Duodenal mucosa (tissue), 2 donors: Measurements from ENCODE around the gene RBM47.
"Not testable (repeated sequence)": the region's sequence is repeated elsewhere in the genome, so short reads cannot be mapped to it uniquely, and the experiment has no call there.

Source experiments
- H3K27ac ChIP-seq: one replicate; pipeline ENCODE4 v1.7.0; 2013; ENCODE audit warnings: low read depth, low read length
- H3K27me3 ChIP-seq, 2 donors: one replicate each; pipeline ENCODE4 v1.7.0; 2013; ENCODE audit warnings: low read length in 2 of 2, control low read depth in 1 of 2; ENCODE audit not compliant: insufficient read depth in 2 of 2, control insufficient read depth in 1 of 2
- H3K36me3 ChIP-seq, 2 donors: one replicate each; pipeline ENCODE4 v1.7.0; 2013; ENCODE audit warnings: low read length in 2 of 2, control low read depth in 1 of 2; ENCODE audit not compliant: insufficient read depth in 2 of 2, control insufficient read depth in 1 of 2
- H3K4me1 ChIP-seq, 2 donors: one replicate each; pipeline ENCODE4 v1.7.0; 2013; ENCODE audit warnings: low read length in 2 of 2, control low read depth in 1 of 2; ENCODE audit not compliant: insufficient read depth in 2 of 2, control insufficient read depth in 1 of 2
- H3K4me3 ChIP-seq, 2 donors: one replicate each; pipeline ENCODE4 v1.7.0; 2013; ENCODE audit warnings: low read length in 2 of 2, low read depth in 1 of 2
- H3K9ac ChIP-seq, 2 donors: one replicate each; pipeline ENCODE4 v1.7.0; 2013; ENCODE audit warnings: low read length in 2 of 2, low read depth in 1 of 2
- H3K9me3 ChIP-seq, 2 donors: one replicate each; pipeline ENCODE4 v1.7.0; 2013; ENCODE audit warnings: low read length in 2 of 2, control low read depth in 1 of 2; ENCODE audit not compliant: control insufficient read depth in 1 of 2

The RBM47 gene

DNA sequence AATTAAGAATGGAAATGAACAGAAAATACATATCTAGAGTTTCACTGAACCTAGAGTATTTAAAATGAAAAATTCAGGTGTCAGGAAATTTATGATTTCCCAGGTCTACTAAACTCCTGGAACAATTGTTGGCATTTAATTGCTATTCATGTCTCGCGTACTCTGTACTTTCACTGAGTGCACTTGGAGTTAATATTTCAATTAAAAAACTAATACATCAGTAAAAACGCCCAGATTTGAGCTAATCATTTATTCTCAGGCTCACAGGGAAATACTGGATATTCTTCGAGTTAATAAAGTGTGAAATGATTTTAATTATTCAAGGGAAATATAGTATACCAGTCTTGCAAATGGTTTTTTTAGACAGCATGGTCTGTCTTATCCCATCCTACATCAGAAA lies 168.6 kb downstream of the RBM47 start:
- H3K4me3 ChIP-seq: no peak overlapping the region
- H3K9me3 ChIP-seq: no peaks in the 10 kb centered on the region

DNA sequence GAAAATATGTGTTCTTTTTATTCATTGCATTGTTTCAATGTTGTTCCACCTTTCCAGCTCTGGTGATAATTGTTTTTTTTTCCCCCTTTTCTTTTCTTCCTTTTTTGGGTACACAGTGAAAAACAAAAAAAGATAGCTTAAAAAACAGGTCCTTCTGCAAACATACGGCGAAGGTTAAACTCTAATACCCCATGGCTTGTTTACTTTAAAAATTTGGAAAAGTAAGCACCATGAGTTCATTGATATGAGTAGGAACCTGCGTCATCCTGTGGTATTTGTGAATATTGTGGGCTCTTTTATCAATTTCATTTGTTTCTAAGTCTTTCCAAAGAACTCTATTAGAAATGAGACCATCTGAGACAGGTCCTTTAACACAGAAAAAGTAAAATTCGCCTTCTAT lies 171.0 kb downstream of the RBM47 start:
- H3K36me3 ChIP-seq: peaks cover 12 to 14% of the 10 kb centered on the region in 2 donors
- peaks cover 25 to 60% of the 10 kb centered on the region in 2 donors for H3K4me1 ChIP-seq
- H3K27ac ChIP-seq: no peak overlapping the region
- no peaks in the 10 kb centered on the region for H3K9me3 ChIP-seq
- H3K4me3 ChIP-seq: no peak overlapping the region
- H3K9ac ChIP-seq: no peak overlapping the region
- no peaks in the 10 kb centered on the region for H3K27me3 ChIP-seq

More for the DNA sequence above, 168.6 kb downstream of the RBM47 start:
- Histone ChIP-seq H3K27me3 (no peaks in the 10 kb centered on the region), H3K9ac (no peak overlapping the region), H3K4me1 (peaks cover 13 to 49% of the 10 kb centered on the region in 2 donors), H3K36me3 (peaks cover 14 to 16% of the 10 kb centered on the region in 2 donors), H3K27ac (no peak overlapping the region)

DNA sequence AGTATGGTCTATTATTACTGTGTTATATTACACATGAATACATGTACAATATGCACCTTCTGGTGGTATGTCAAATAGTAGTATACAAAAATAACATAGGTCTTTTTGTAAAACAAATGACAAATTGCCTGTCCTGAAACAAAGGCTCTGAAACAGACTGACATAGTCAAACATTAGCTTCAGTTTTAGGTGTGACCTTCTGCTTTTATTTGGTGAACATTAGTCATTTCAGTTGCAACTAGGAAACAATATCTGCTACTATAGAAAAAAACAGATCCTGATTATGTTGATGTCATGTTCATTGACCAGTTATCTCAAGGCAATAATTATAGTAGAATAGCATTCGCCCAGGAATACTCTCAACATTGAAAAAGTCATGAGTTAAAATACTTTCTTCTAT lies 171.6 kb downstream of the RBM47 start:
- Histone ChIP-seq H3K9ac (no peak overlapping the region), H3K4me3 (no peak overlapping the region), H3K27me3 (no peaks in the 10 kb centered on the region), H3K9me3 (no peaks in the 10 kb centered on the region), H3K36me3 (peaks cover 6 to 10% of the 10 kb centered on the region in 2 donors), H3K27ac (no peak overlapping the region), H3K4me1 (peaks cover 28 to 60% of the 10 kb centered on the region in 2 donors)

DNA sequence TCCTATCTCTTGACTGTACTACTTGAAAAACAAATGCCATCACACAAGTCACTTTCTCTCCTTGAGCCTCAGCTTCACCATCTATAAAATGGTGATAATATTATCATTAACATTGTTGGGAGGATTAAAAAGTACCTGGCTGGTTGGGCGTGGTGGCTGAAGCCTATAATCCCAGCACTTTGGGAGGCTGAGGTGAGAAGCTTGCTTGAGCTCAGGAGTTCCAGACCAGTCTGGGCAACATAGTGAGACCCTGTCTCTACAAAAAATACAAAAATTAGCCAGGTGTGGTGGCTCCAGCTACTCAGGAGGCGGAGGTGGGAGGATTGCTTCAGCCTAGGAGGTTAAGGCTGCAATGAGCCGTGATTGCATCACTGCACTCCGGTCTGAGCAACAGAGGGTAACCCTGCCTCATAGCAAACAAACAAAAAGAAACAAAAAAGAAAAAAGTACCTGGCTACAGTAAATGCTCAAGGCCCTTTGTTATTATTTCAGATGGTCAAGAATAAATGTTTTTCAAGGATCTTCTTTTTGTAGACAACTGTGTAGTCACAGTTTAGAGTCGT lies 174.2 kb downstream of the RBM47 start:
- no peaks in the 10 kb centered on the region for H3K9me3 ChIP-seq
- H3K27me3 ChIP-seq: no peaks in the 10 kb centered on the region
- no peak overlapping the region for H3K9ac ChIP-seq
- peaks cover 20 to 50% of the 10 kb centered on the region in 2 donors for H3K4me1 ChIP-seq
- peaks cover 7 to 8% of the 10 kb centered on the region in 2 donors for H3K36me3 ChIP-seq
- H3K4me3 ChIP-seq: no peak overlapping the region
- no peak overlapping the region for H3K27ac ChIP-seq

DNA sequence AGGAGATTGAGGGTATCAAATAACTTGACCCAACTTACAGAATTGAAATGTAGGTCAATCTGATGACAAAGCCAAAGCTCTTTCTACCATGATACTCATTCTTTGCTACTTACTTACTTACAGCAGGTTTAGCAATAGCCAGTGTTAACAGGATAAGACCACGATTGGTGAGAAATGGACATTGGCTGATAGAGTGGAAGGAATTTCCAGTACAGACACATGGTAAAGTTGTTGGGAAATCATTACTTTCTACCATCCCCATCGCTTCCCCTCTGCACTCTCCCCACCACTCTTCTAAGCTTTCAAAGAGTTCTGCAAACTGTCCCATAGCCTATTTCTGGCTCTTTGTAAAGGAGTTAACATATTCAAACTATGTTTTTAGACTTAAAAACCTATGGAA lies 174.8 kb downstream of the RBM47 start:
- H3K4me1 ChIP-seq: peaks cover 25 to 47% of the 10 kb centered on the region in 2 donors
- no peak overlapping the region for H3K27ac ChIP-seq
- H3K27me3 ChIP-seq: no peaks in the 10 kb centered on the region
- no peaks in the 10 kb centered on the region for H3K9me3 ChIP-seq
- H3K9ac ChIP-seq: no peak overlapping the region
- H3K4me3 ChIP-seq: no peak overlapping the region
- H3K36me3 ChIP-seq: peaks cover 7 to 11% of the 10 kb centered on the region in 2 donors

DNA sequence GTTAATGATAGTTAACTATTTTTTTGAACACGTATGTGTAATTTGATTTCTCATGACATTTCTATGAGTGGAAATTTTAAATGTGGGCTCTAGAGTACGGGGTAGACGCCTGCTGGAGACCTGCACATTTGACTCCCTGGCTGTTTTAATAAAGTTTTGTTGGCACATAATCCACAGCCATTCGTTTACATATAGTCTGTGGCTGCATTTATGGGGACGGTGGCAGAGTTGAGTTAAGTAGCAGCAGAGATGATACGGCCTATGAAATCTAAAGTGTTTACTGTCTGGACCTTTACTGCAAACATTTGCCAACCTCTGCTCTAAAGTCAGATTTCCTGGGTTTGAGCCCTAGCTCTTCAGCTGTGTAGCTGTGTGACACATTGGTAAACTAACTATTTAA lies 175.8 kb downstream of the RBM47 start:
- H3K9ac ChIP-seq: no peak overlapping the region
- no peak overlapping the region for H3K4me3 ChIP-seq
- peaks cover 11 to 18% of the 10 kb centered on the region in 2 donors for H3K36me3 ChIP-seq
- H3K27me3 ChIP-seq: no peaks in the 10 kb centered on the region
- peaks cover 32 to 51% of the 10 kb centered on the region in 2 donors for H3K4me1 ChIP-seq
- no peaks in the 10 kb centered on the region for H3K9me3 ChIP-seq
- no peak overlapping the region for H3K27ac ChIP-seq

DNA sequence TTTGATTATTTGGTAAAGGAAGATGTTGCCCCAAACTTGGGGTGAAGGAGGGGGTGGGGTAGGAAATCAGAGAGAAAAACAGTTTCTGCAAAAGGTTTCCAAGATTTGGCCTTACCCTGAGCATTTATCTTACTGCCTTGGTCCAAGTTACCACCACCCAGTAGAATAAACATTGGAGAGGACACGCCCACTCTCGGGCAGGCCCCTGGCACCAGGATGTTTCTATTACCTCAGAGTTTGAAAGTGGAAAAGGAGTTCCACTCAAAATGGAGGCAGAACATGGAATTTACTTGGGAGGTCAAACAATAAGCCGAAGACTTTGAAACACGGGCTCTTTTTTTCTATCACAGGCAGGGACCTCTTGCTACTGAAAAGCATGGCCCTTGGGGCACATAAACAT lies 180.8 kb downstream of the RBM47 start:
- Histone ChIP-seq H3K27me3 (no peaks in the 10 kb centered on the region), H3K9ac (no peak overlapping the region), H3K4me3 (no peak overlapping the region), H3K27ac (no peak overlapping the region), H3K4me1 (peaks cover 44 to 47% of the 10 kb centered on the region in 2 donors), H3K36me3 (peaks cover 7 to 11% of the 10 kb centered on the region in 2 donors), H3K9me3 (no peaks in the 10 kb centered on the region)

DNA sequence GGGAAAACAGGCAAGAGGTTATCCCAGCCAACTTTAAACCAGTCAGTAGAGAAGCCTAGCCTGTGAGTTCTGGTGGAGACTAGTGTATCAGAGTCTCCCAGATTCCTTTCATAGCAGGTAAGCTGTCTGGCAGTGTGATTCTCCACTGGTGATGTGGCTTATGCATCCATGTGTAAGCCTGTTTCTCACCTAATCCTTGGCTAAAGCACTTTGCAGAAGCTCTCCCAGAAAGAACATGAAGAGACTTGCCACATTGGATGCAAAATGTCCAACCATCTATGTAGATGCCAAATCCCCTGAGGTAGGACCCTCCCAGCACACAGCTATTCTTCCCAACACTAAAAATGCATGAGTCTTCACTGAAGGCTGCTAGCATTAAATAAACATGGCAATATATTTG lies 182.8 kb downstream of the RBM47 start:
- no peaks in the 10 kb centered on the region for H3K27me3 ChIP-seq
- peaks cover 42 to 46% of the 10 kb centered on the region in 2 donors for H3K4me1 ChIP-seq
- H3K9ac ChIP-seq: no peak overlapping the region
- H3K36me3 ChIP-seq: peaks cover 7 to 11% of the 10 kb centered on the region in 2 donors
- no peaks in the 10 kb centered on the region for H3K9me3 ChIP-seq
- no peak overlapping the region for H3K27ac ChIP-seq
- H3K4me3 ChIP-seq: no peak overlapping the region

DNA sequence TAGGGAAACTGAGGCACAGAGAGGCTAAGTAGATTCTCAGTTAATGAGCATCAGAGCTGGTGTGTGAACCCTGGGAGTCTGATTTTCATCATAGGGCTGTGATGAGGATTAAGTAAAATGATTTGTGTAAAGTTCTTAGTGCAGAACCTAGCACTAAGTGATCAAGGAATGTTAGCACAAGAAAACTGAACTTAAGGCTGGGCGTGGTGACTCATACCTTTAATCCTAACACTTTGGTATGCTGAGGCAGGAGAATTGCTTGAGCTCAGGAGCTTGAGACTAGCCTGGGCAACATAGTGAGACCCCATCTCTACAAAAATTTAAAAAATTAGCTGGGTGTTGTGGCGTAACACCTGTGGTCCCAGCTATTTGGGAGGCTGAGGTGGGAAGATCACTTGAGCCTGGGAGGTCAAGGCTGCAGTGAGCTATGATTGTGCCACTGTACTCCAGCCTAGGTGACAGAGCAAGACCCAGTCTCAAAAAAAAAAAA lies 183.4 kb downstream of the RBM47 start:
- not testable (repeated sequence) for H3K27me3 ChIP-seq, H3K9me3 ChIP-seq, H3K27ac ChIP-seq, H3K4me3 ChIP-seq, H3K9ac ChIP-seq
- Histone ChIP-seq H3K36me3 (peaks cover 7 to 11% of the 10 kb centered on the region in 2 donors), H3K4me1 (peaks cover 43 to 45% of the 10 kb centered on the region in 2 donors)

DNA sequence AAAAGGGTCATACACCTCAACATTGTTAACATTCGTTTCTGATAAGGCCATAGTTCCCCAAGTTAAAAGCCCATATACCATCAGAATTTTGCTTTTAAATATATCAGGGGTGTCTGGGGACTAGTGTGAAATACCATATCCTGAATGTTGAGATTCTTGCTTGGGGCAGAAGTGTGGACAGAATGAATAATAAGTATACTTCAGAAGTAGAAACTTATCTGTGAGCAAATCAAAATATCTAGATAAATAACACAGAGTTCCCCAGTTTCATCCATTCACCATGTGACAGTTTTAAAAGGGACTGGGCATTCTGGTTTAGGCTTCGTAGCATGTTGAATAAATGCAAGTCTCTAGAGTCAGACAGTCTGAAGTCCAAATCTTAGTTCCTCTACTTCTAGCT lies 184.0 kb downstream of the RBM47 start:
- Histone ChIP-seq H3K27ac (no peak overlapping the region), H3K4me3 (no peak overlapping the region), H3K36me3 (peaks cover 6 to 11% of the 10 kb centered on the region in 2 donors)

More for the DNA sequence above, 184.0 kb downstream of the RBM47 start:
- no peaks in the 10 kb centered on the region for H3K27me3 ChIP-seq
- H3K4me1 ChIP-seq: peaks cover 44 to 46% of the 10 kb centered on the region in 2 donors
- H3K9me3 ChIP-seq: no peaks in the 10 kb centered on the region
- H3K9ac ChIP-seq: no peak overlapping the region
